Left colon (tissue), 2 donors: ENCODE data around the gene DLL1. TPM values are rescaled to one million over a fixed set of nuclear protein-coding genes. Genes with fewer than 3 reads are reported as not detected.
"Not testable (repeated sequence)": the region's sequence is repeated elsewhere in the genome, so short reads cannot be mapped to it uniquely, and the experiment has no call there.

Experiments
- ATAC-seq: fragments of 200-7000 bp; cut with Tn5 transposase; one replicate; pipeline ENCODE4 v1.9.1; 2020; ENCODE audit warnings: mild to moderate bottlenecking, moderate library complexity
- DNase-seq, 2 donors: peaks; one replicate each; pipeline ENCODE4 v3.0.0-alpha.2; 2020
- intact Hi-C, 2 donors: fragments of 100-400 bp; cut with DNase I in 1 of 2; cut with micrococcal nuclease in 1 of 2; formaldehyde crosslinking; loops; one replicate each; pipeline versions ENCODE4 v1.11.2 to v1.14.0; 2022; cut with DNase I, micrococcal nuclease
- total RNA-seq, 2 donors: library from RNA; stranded (reverse); fragmentation: NEBNext Ultra II Directional; extraction: Animal tissue kit (Norgen Biotek cat#: 25700); gene quantifications; one replicate each; pipeline ENCODE4 v1.2.1, GENCODE V29; 2021
- donor health status: DM: no; HTN: no; CAD: no.
- donor health status: DM: yes; HTN: yes; CAD: no.

Gene DLL1
- total RNA-seq, 2 donors from 2014 or later: 26.6 to 27.8 TPM

- intact Hi-C loops: no loop called here
- DNase-seq (no peak), ATAC-seq (no peak)
These were observed 18.4 kb downstream of the DLL1 start for GRCh38 chr6:170272341-170273065.

DNA sequence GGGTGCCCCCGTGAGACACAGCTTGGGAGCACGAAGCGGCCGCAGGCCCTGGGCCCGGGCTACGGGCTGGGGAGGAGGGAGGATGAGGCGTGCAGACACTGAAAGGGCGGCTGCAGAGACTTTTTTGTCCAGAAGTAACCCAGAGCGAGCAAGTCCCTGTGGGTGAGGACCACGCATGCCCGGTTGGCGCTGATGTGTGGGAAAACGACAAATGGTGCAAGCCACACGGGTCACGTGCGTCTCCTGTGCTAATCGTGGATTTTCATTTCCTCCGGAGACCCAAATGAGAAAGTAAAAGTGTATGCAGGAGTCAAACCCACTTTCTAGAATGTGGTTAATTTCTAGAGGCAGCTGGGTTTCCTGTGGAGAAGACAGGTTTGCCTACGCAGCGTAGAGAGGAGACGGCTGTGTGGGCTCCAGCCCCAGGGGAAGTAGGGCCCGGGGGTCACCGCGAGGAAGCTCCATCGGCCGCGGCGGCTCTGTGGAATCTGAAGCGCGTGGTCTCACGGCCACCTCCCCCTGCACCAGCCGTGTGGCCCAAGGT is 19.0 kb downstream of the DLL1 start:
- intact Hi-C loops: no loop called here
- no peak for ATAC-seq
- peak in 1 of 2 donors; percentile 67 for DNase-seq

GRCh38 chr6:170270984-170271593 is 19.8 kb downstream of the DLL1 start:
- DNase-seq: no peak
- no peak for ATAC-seq
- intact Hi-C loops: no loop called here

DNA sequence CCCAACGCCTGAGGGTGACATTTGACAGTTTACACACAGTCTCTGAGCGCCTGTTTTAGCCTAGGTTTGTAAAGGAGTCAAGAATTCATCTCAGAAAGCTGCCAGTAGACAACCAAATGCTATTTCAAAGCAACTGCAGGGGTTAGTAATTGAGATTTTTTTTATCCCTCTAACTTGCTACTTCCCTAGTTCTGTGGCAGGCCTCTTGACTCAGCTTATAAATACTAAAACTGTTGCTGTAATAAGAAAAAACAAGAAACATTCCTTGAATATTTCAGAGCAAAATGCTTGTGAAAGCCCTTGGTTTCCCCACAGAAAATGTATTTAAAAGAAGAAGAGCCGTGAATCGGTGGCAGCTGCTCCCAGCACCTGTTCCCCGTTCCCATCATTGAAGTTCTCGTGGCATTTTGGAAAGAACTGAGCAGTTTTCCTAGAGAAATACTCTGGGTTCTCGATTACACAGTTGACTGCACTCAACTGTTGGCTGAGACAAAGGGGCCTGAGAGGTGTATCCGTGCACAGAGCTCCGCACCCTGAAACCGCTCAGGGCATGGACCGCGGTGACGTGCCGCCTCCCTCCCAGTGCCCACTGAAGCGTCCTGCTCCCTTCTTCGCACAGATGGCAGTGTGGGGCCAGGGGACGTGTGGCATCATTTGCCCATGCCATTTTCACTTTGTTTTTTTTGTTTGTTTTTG is 20.9 kb downstream of the DLL1 start:
- intact Hi-C loops: no loop called here
- no peak for DNase-seq
- ATAC-seq: no peak

DNA sequence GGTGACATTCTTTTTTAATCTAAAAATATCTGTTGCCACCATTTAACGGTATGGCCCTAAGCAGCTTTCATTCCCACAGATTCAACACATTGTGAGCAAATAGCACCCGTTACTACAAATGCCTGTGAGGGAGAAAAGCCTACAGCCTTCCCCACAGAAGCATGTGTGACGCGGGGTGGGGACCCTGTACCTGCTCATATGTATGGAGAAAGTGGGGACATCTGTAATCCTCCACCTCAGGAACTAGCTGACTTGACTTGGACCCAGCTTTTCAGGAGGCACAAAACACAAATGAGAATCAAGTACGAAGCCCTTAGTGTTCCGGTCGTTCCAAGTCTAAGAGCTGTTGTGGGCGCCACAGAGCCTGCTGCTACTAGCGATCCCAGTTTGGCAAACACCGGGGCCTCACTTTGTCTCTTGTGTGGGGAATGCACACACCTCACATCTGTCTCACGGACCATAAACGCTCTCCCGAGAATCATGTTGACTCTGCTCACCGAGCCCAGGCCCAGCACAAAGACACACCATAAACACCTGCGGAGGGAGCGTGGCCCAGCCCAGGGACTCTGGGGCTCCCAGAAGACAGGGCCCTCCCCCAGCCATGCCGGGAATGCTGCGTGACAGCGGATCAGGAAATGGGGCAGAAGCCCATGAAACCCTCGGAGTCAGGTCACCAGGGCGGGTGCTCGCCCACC is 21.6 kb downstream of the DLL1 start:
- intact Hi-C loops: no loop called here
- DNase-seq: peak; percentile 71 to 77
- ATAC-seq: peak; percentile 78

GRCh38 chr6:170268216-170269129 is 22.4 kb downstream of the DLL1 start:
- no peak for DNase-seq
- intact Hi-C loops: no loop called here
- ATAC-seq: peak; percentile 25

DNA sequence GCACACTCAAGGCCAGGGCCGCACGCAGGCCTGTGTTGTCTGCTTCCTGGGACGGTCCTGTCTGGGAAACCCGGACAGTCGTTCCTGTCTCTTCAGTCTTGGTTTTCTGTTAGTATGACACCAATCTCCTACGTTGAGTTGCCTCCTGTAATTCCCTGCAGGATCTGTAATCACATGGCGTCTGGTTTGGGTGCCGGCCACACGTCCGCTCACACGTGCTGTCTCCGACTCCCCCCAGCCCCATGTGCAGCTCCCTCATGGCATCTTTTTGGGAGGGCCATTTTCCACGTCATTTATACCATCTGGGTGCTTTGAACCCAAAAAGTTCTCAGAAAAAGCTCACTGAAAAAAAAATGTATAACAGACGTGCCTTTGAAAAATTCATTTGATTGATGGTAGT is 23.2 kb downstream of the DLL1 start:
- intact Hi-C loops: no loop called here
- ATAC-seq: no peak
- no peak for DNase-seq

DNA sequence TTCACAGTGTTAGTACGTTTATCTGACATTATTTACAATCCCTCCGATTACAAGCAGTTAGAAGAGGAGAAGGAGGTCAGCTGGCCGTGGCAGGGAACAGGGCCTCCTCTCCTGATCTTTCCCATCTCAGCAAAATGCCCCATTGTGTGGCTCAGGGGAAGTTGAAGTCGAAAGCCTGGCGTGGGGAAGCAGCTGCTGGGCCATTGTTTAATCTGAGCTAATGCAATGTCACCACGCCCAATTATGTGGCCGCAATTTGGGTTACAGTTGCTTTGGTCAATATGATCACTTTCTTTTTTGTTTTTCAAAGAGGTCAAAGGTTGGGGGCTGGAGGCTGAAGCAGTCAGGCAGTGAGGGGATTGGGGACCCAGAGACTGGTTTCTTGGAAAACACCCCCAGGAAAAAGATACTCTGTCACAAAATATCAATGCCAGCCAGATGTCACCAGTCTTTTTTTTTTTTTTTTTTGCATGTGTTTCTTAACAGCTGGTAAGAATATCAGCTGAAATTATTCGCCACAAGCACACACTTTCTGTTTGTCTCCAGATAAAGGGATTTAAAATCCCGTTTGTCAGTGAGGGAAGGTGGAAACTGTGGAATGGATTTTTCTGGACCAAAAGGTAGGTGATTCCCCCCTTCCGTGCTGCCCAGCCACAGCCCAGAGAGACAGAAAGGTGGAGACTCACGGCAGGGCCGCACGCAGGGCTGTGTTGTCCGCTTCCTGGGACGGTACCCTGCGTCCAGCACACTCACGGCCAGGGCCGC is 24.6 kb downstream of the DLL1 start:
- intact Hi-C loops: no loop called here
- DNase-seq: peak; percentile 57 to 58
- ATAC-seq: peak; percentile 50

- intact Hi-C loops: no loop called here
- DNase-seq (peak; percentile 86 to 88), ATAC-seq (peak; percentile 90)
These were observed 25.2 kb downstream of the DLL1 start for GRCh38 chr6:170265655-170266054.

- DNase-seq, ATAC-seq, intact Hi-C loops: not testable (repeated sequence)
These were observed 26.2 kb downstream of the DLL1 start for GRCh38 chr6:170264644-170265043.

GRCh38 chr6:170264086-170264485 is 26.8 kb downstream of the DLL1 start:
- intact Hi-C loops: no loop called here
- ATAC-seq (no peak), DNase-seq (no peak)

DNA sequence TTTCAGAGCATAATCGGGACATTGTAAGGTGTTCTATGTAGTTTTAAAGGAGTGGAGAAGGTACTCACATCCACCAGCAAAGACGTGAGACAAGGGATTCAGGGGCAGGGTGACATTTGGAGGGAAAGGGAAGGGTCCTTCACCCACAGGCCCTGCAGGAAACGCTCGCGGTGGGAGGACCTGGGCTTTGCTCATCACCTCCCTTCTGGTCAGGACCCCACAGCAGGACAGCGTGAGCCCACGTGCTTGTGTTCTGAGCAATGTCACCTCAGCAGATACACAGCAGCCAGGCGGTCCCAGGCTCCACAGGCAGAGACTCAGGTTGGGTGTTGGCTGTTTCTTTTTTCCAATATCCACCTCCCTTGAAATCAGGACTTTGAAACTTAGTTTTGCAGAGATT is 27.5 kb downstream of the DLL1 start:
- no peak for DNase-seq
- intact Hi-C loops: no loop called here
- no peak for ATAC-seq

DNA sequence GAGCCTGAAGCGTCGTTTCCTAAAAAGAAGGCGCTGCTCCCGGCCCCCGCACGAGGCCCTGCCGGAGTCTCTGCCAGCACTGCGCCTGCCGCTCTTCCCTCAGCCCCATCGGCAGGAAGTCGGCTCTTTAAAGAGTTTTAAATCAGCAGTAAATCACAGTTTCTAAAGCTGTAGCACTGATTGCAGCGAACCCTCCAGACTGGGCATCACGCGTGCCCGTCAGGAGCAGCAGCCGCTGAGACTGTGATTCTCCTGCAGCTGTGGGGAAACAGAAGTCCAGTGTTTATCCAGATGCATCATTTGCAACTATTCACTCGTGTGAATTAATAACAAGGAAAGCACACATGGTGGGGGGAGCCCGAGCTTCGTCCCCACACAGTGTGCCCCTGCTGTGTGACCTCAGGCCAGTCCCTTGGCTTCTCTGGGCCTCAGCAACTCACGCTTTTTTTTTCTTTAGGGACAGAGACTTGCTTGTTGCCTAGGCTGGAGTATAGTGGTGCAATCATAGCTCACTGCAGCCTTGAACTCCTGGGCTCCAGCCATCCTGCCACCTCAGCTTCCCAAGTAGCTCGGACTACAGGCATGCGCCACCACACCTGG is 28.3 kb downstream of the DLL1 start:
- intact Hi-C loops: no loop called here
- ATAC-seq: no peak
- DNase-seq: no peak

DNA sequence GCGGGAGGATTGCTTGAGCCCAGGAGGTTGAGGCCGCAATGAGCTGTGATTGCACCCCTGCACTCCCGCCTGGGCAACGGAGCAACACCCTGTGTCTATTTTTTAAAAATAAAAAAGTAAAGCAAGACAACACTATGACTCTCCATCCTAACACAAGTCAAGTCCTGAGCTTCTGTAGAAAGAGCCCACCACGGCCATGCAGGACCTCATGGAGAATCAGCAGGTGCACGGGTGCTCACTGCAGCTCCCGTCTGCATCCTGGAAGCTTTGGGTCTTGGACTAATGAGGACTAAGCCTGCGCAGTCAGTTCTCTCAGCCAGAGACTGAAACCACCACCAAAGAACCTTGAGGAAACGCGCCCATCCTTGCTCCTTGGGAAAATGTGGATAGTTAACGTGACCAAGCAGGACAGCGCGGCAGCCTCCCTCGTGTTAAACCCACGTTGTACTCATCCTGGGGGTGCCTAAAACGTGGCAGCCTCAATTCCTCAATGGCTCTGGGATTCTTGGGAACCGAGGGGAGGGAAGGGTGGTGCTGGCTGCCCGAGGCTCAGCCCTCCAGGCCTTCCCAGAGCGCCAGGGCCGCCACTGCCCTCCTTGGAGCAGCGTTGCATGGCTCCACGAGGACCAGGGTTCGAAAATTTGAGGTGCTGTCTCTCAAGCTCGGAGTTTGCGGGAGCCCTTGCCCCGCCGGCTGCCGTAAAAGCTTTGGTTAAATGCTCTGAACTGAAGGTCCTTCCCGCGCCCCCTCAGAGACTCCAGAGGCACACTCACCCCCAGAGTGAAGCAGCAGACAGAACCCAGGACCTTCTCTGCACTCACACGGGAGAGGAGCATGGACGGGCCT is 29.0 kb downstream of the DLL1 start:
- DNase-seq: peak in 1 of 2 donors; percentile 11
- intact Hi-C loops: no loop called here
- ATAC-seq: no peak

GRCh38 chr6:170260686-170261085 is 30.2 kb downstream of the DLL1 start:
- ATAC-seq (peak; percentile 20), DNase-seq (peak in 1 of 2 donors; percentile 12)
- intact Hi-C loops: no loop called here

GRCh38 chr6:170259278-170259677 is 31.6 kb downstream of the DLL1 start:
- intact Hi-C loops: no loop called here
- peak in 1 of 2 donors; percentile 5 for DNase-seq
- ATAC-seq: no peak
